Upper lobe of left lung (tissue), 4 donors: Measurements from ENCODE around the gene GRB10.

Experiments used
- CTCF ChIP-seq, 6 experiments: fragments of 450-650 bp in 4 of 6; fragments of 200-600 bp in 2 of 6; sonication (generic) in 2 of 6; IDR thresholded peaks; one replicate each; pipeline ENCODE4 v1.5.1; 2016 to 2019; ENCODE audit warnings: antibody characterized with exemption in 6 of 6
- EP300 ChIP-seq, 4 donors: sonication (generic); formaldehyde crosslinking; IDR thresholded peaks; one replicate each; pipeline ENCODE4 v1.5.1; 2017; ENCODE audit warnings: antibody characterized with exemption in 4 of 4, control low read depth in 2 of 4
- POLR2A ChIP-seq, 4 donors: fragments of 450-650 bp; IDR thresholded peaks; one replicate each; pipeline ENCODE4 v1.5.1; 2016 to 2017; ENCODE audit warnings: antibody characterized with exemption in 4 of 4, mild to moderate bottlenecking in 2 of 4

GRCh38 chr7:50594734-50595485, 187.8 kb downstream of the GRB10 start:
- TF ChIP-seq POLR2A (IDR thresholded peaks at IDR 0.05) = no peak
- no peak for TF ChIP-seq CTCF (IDR thresholded peaks at IDR 0.05)
- TF ChIP-seq EP300 (IDR thresholded peaks at IDR 0.05) = no peak
